Choroid plexus epithelial cell (primary cell): Measurements from ENCODE around the gene MIEN1.

Experiments
- DNase-seq: peaks from one replicate; pipeline ENCODE4 v3.0.0-alpha.2; 2010; ENCODE audit warnings: low read depth
- H3K4me3 ChIP-seq: 2 replicates; pipeline ENCODE4 v1.5.1; 2011; ENCODE audit warnings: low read depth, mild to moderate bottlenecking, control low read depth, low read length, moderate library complexity
- TF ChIP-seq, protein P1 (sequence below): conservative IDR thresholded peaks from 2 replicates; pipeline ENCODE4 v1.5.1; 2011; ENCODE audit warnings: low read depth, mild to moderate bottlenecking, control low read depth, inconsistent platforms, low read length, moderate library complexity

MIEN1 gene

DNA sequence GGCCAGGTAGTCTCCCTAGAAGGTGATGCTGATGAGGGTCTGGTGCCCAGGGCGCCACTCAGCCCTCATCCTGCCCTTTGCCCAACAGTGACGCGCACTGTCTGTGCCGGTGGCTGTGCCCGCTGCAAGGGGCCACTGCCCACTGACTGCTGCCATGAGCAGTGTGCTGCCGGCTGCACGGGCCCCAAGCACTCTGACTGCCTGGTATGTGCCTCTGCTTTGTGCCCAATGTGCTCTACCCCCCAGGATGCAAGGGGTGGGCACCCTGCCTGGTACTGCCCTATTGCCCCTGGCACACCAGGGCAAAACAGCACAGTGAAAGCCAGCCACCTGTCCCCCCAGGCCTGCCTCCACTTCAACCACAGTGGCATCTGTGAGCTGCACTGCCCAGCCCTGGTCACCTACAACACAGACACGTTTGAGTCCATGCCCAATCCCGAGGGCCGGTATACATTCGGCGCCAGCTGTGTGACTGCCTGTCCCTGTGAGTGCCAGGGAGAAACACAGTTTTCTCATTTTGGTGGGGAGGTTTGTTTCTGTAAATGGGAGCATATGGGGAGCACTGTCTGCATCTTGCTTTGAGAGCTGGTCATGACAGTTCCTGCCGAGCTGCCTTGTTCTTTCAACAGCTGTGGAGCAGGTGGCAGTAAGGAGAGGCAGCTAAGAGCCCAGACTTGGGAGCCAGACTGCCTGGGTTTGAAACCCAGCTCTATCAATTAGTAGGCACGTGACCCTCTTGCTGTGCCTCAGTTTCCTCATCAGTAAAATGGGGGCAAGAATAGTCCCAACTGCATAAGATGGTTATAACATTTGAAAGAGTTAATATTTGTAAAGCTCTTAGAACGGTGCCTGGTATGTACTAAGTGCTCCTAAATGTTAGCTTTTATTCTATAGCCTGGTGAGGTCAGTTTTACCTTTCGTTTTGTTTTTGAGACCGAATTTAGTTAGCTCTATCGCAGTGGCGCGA is 20.1 kb downstream of the MIEN1 start:
- H3K4me3 ChIP-seq: no peak overlapping the region
- TF ChIP-seq, protein P1, sequence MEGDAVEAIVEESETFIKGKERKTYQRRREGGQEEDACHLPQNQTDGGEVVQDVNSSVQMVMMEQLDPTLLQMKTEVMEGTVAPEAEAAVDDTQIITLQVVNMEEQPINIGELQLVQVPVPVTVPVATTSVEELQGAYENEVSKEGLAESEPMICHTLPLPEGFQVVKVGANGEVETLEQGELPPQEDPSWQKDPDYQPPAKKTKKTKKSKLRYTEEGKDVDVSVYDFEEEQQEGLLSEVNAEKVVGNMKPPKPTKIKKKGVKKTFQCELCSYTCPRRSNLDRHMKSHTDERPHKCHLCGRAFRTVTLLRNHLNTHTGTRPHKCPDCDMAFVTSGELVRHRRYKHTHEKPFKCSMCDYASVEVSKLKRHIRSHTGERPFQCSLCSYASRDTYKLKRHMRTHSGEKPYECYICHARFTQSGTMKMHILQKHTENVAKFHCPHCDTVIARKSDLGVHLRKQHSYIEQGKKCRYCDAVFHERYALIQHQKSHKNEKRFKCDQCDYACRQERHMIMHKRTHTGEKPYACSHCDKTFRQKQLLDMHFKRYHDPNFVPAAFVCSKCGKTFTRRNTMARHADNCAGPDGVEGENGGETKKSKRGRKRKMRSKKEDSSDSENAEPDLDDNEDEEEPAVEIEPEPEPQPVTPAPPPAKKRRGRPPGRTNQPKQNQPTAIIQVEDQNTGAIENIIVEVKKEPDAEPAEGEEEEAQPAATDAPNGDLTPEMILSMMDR: no peak
- DNase-seq: no peak

- TF ChIP-seq, protein P1: no peak
- no peak for DNase-seq
- H3K4me3 ChIP-seq: no peak overlapping the region
These were observed 20.9 kb downstream of the MIEN1 start for GRCh38 chr17:39709319-39709997.

DNA sequence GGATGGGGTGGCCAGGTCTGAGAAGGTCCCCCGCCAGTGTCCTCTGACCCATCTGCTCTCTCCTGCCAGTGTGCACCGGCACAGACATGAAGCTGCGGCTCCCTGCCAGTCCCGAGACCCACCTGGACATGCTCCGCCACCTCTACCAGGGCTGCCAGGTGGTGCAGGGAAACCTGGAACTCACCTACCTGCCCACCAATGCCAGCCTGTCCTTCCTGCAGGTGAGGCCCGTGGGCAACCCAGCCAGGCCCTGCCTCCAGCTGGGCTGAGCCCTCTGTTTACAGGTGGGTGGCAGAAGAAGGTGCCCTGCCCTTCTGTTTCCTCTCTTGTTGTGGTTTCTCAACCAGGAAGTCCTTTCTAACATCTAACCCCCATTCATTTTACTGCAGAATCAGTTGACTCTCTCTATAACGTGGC is 23.4 kb downstream of the MIEN1 start:
- TF ChIP-seq, protein P1: no peak
- no peak for DNase-seq
- no peak overlapping the region for H3K4me3 ChIP-seq

- DNase-seq: no peak
- H3K4me3 ChIP-seq: no peak overlapping the region
- TF ChIP-seq, protein P1: no peak
These were observed 23.9 kb downstream of the MIEN1 start for GRCh38 chr17:39706383-39706782.

DNA sequence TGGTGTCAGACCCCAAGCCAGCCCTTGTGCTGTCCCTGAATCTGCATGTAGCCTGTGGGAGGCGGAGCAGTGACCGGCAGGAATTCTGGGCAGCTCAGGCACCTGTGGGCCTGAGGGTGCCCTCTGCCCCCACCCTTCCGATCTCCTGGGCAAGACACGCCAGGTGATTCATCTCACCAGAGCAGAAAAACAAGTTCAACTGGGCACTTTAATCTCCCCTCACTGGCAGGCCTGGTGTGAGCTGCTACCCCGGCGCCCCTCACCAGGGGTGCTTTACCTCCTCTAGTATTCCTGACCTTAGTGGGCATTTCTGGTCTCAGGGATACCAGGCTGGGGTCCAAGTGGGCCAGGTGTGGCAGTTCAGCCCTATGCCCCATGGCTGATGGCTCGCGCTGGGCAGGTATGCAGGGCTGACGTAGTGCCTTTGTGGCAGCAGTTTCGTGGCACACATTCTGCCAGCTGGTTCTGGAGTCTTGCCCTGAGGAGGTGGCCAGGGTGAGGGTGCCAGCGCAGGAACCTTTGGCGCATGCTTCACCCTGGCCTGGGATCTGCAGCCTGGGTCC is 24.5 kb downstream of the MIEN1 start:
- TF ChIP-seq, protein P1: no peak
- no peak overlapping the region for H3K4me3 ChIP-seq
- DNase-seq: no peak

- TF ChIP-seq, protein P1: peak; percentile 53
- H3K4me3 ChIP-seq: no peak overlapping the region
- peak; percentile 50 for DNase-seq
These were observed 25.3 kb downstream of the MIEN1 start for GRCh38 chr17:39704821-39705551.
